K562 (cell line): ENCODE data around the gene CRADD. TPM values are rescaled to one million over a fixed set of nuclear protein-coding genes. Genes with fewer than 3 reads are reported as not detected.

Experiments used
- ATAC-seq: fragments of 200-7000 bp; cut with Tn5 transposase; 3 replicates; pipeline ENCODE4 v1.9.1; 2020; ENCODE audit warnings: moderate library complexity
- BruUV-seq: library from RNA; stranded (reverse); fragments of 400-500 nt; replicated peaks from 2 replicates; lab custom pipeline; 2021; lab: Mats Ljungman, UMichigan
- CTCF ChIA-PET: fragments of 300-600 bp; formaldehyde crosslinking; extraction: SDS; loops from one replicate; lab custom pipeline; 2021; ENCODE audit warnings: low intra/inter-chr PET ratio; lab: Yijun Ruan, JAX
- POLR2A ChIA-PET: fragments of 300-600, 350-650 bp; sonication (Branson Sonifier 250); formaldehyde crosslinking; extraction: SDS; loops from one replicate; lab custom pipeline; 2021; ENCODE audit warnings: antibody characterized with exemption, inconsistent platforms; lab: Yijun Ruan, JAX
- DNase-seq, 4 experiments: peaks; one replicate each; pipeline versions ENCODE4 v3.0.0 to v3.0.0-alpha.2; 2011 to 2018; ENCODE audit warnings: low spot score in 3 of 4, mixed read lengths in 3 of 4; ENCODE audit errors: extremely low read depth in 1 of 4
- FAIRE-seq: peaks from 2 replicates; lab custom pipeline; 2011; peaks lifted over from hg19 to GRCh38; lab: Jason Lieb, UNC
- H2AFZ ChIP-seq: 2 replicates; pipeline ENCODE4 v1.6.0; 2011; ENCODE audit warnings: low read depth, low read length, control low read depth, inconsistent platforms
- H3K27ac ChIP-seq: fragments of 200-600 bp; 3 replicates; pipeline ENCODE4 v1.8.0; 2011; ENCODE audit warnings: low read depth, mild to moderate bottlenecking, control low read depth, inconsistent platforms, low read length, moderate library complexity, mixed read lengths; ENCODE audit errors: extremely low read depth
- H3K27me3 ChIP-seq, 2 experiments: fragments of 300-600 bp in 1 of 2; 2 replicates in 1 of 2; 3 replicates in 1 of 2; pipeline versions ENCODE4 v1.6.0 to v1.8.0; 2011; ENCODE audit warnings: inconsistent platforms in 2 of 2, low read length in 2 of 2, mild to moderate bottlenecking in 1 of 2, mixed read lengths in 1 of 2, moderate library complexity in 1 of 2; ENCODE audit not compliant: control insufficient read depth in 2 of 2, insufficient read depth in 2 of 2
- H3K36me3 ChIP-seq: fragments of 300-600 bp; 3 replicates; pipeline ENCODE4 v1.8.0; 2011; ENCODE audit warnings: mild to moderate bottlenecking, low read length, inconsistent platforms; ENCODE audit not compliant: control insufficient read depth, insufficient read depth
- H3K4me1 ChIP-seq, 2 experiments: fragments of 200-600 bp in 1 of 2; replicated peaks in 1 of 2; 2 replicates in 1 of 2; 3 replicates in 1 of 2; pipeline versions ENCODE4 v1.5.1 to v1.8.0; 2011; ENCODE audit warnings: inconsistent platforms in 2 of 2, low read length in 2 of 2, mild to moderate bottlenecking in 1 of 2, mixed read lengths in 1 of 2, moderate library complexity in 1 of 2; ENCODE audit not compliant: control insufficient read depth in 2 of 2, insufficient read depth in 2 of 2
- H3K4me2 ChIP-seq: 2 replicates; pipeline ENCODE4 v1.6.1; 2011; ENCODE audit warnings: low read length, control low read depth, inconsistent platforms, mixed read lengths; ENCODE audit not compliant: insufficient read depth
- H3K4me3 ChIP-seq: fragments of 200-600 bp; sonication (generic), shearing (Covaris generic); 2 replicates; pipeline ENCODE4 v1.5.1; 2016; ENCODE audit warnings: control low read depth, inconsistent platforms
- H3K79me2 ChIP-seq: fragments of 200-600 bp; 3 replicates; pipeline ENCODE4 v1.8.0; 2011; ENCODE audit warnings: low read length, inconsistent platforms; ENCODE audit not compliant: control insufficient read depth, insufficient read depth
- H3K9ac ChIP-seq, 2 experiments: 2 replicates each; pipeline versions ENCODE4 v1.6.0 to v1.6.1; 2011; ENCODE audit warnings: low read depth in 2 of 2, low read length in 2 of 2, control low read depth in 1 of 2, inconsistent platforms in 1 of 2, mild to moderate bottlenecking in 1 of 2, mixed read lengths in 1 of 2; ENCODE audit not compliant: insufficient read depth in 1 of 2
- H3K9me1 ChIP-seq: one replicate; pipeline ENCODE4 v1.6.0; 2011; ENCODE audit warnings: inconsistent platforms, mild to moderate bottlenecking, low read length, moderate library complexity; ENCODE audit not compliant: control insufficient read depth, insufficient read depth
- H3K9me3 ChIP-seq: replicated peaks from 2 replicates; pipeline ENCODE4 v1.5.1; 2011; ENCODE audit warnings: low read depth, low read length, inconsistent platforms; ENCODE audit not compliant: control insufficient read depth, insufficient read depth
- H4K20me1 ChIP-seq: replicated peaks from 2 replicates; pipeline ENCODE4 v1.6.1; 2011; ENCODE audit warnings: low read length, inconsistent platforms, mixed read lengths; ENCODE audit not compliant: control insufficient read depth, insufficient read depth
- CHD2 ChIP-seq: IDR thresholded peaks from 2 replicates; pipeline ENCODE4 v1.6.1; 2011; ENCODE audit warnings: low read depth, low read length
- NFATC3 ChIP-seq: fragments of 450-650 bp; IDR thresholded peaks from 2 replicates; pipeline ENCODE4 v1.6.1; 2017; ENCODE audit warnings: mild to moderate bottlenecking
- PCBP1 ChIP-seq: fragments of 200-400 bp; formaldehyde crosslinking; IDR thresholded peaks from 2 replicates; pipeline ENCODE4 v1.6.1; 2018; ENCODE audit warnings: mild to moderate bottlenecking, low read depth, low read length; ENCODE audit not compliant: poor library complexity, severe bottlenecking
- PTBP1 ChIP-seq: fragments of 200-400 bp; formaldehyde crosslinking; IDR thresholded peaks from 2 replicates; pipeline ENCODE4 v1.6.1; 2017; ENCODE audit warnings: low read depth, low read length
- PTTG1 ChIP-seq: fragments of 450-650 bp; IDR thresholded peaks from 2 replicates; pipeline ENCODE4 v1.6.1; 2016; ENCODE audit warnings: low read depth, mild to moderate bottlenecking, missing genetic modification characterization, missing compliant biosample characterization
- PURB ChIP-seq: sonication (generic); formaldehyde crosslinking; IDR thresholded peaks from 2 replicates; pipeline ENCODE4 v1.9.0; 2021; ENCODE audit warnings: low read depth, mild to moderate bottlenecking, missing genetic modification reagents
- SMAD1 ChIP-seq: fragments of 150-350 bp; IDR thresholded peaks from 2 replicates; pipeline ENCODE4 v1.6.1; 2014; ENCODE audit warnings: low read length, low read depth; ENCODE audit not compliant: partially characterized antibody
- SPI1 ChIP-seq: IDR thresholded peaks from 2 replicates; pipeline ENCODE4 v1.6.1; 2011; ENCODE audit warnings: low read depth, low read length, control low read depth, borderline replicate concordance
- TAF9B ChIP-seq: fragments of 450-650 bp; IDR thresholded peaks from 2 replicates; pipeline ENCODE4 v1.6.1; 2018; ENCODE audit warnings: mild to moderate bottlenecking; ENCODE audit not compliant: partially characterized antibody
- ZNF354B ChIP-seq: fragments of 250-450 bp; sonication (Bioruptor Pico); IDR thresholded peaks from 2 replicates; pipeline ENCODE4 v1.4.0; 2020
- WGBS: fragments of 100-300 bp; shearing (Covaris generic); methylation state at CpG from one replicate; pipeline ENCODE4 v1.1.6; 2016; ENCODE audit warnings: low coverage, mixed read lengths; ENCODE audit not compliant: insufficient coverage; ENCODE audit errors: missing lambda C conversion rate; 5-methylcytosine and 5-hydroxymethylcytosine counted together
- in situ Hi-C: fragments of 300-500 bp; cut with MboI; formaldehyde crosslinking; loops from 4 replicates; pipeline ENCODE4 v1.15.0; 2018; ENCODE audit warnings: inconsistent platforms, mixed read lengths
- intact Hi-C: fragments of 100-400 bp; cut with micrococcal nuclease; formaldehyde crosslinking; loops from 2 replicates; pipeline ENCODE4 v1.14.2; 2022
- polyA plus RNA-seq, 8 experiments: library from polyadenylated mRNA; depleted of rRNA in 4 of 8; stranded (reverse) in 5 of 8; unstranded in 3 of 8; fragments of >200 nt; fragmentation: Nextera tagmentation in 2 of 8; fragmentation: Illumina TruSeq in 1 of 8; extraction: Ambion mirVana in 2 of 8; extraction: Trizol in 1 of 8; gene quantifications; 2 replicates each; pipeline versions ENCODE4 v1.2.1 to v1.2.3, GENCODE V29; 2011 to 2014; ENCODE audit warnings: inconsistent platforms in 1 of 8, missing spikeins in 1 of 8
- total RNA-seq, 7 experiments: library from RNA; depleted of rRNA in 6 of 7; stranded (reverse); fragments of >200 nt in 6 of 7; fragmentation: Illumina TruSeq in 2 of 7; extraction: Trizol in 2 of 7; gene quantifications; 2 replicates each; pipeline versions ENCODE4 v1.2.1 to v1.2.3, GENCODE V29; 2011 to 2021; ENCODE audit warnings: low replicate concordance in 1 of 7
- TF ChIP-seq, protein P1 (sequence below): fragments of 450-650 bp; IDR thresholded peaks from 2 replicates; pipeline ENCODE4 v1.6.1; 2014; ENCODE audit warnings: low read depth, mild to moderate bottlenecking, moderate library complexity, borderline replicate concordance
- TF ChIP-seq, protein P2 (sequence below): fragments of 450-650 bp; formaldehyde crosslinking; IDR thresholded peaks from 2 replicates; pipeline ENCODE4 v1.4.0; 2020; ENCODE audit warnings: mild to moderate bottlenecking

The CRADD gene
- total and polyA plus RNA-seq, 9 of the 15 experiments (the other 6 are each of a cell fraction or from before 2014, with no cell fraction given): 20.5 to 41.1 (median 25.9) TPM

DNA sequence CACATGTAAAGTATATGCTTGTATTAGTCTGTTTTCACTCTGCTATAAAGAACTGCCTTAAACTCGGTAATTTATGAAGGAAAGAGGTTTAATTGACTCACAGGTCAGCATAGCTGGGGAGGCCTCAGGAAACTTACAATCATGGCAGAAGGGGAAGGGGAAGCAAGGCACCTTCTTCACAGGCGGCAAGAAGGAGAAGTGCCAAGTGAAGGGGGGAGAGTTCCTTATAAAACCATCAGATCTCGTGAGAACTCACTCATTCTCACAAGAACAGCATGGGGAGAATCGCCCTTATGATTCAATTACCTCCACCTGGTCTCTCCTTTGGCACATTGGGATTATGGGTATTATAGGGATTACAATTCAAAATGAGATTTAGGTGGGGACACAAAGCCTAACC lies 241.7 kb downstream of the CRADD start:
- Histone ChIP-seq H3K4me1 (peaks cover 4 to 14% of the 10 kb centered on the region in 2 experiments), H3K79me2 (no peaks in the 10 kb centered on the region), H2AFZ (no peak overlapping the region), H3K9me1 (no peaks in the 10 kb centered on the region), H3K9me3 (no peaks in the 10 kb centered on the region), H3K27ac (no peak overlapping the region), H3K9ac (no peak overlapping the region), H3K36me3 (no peaks in the 10 kb centered on the region), H3K27me3 (no peaks in the 10 kb centered on the region), H3K4me2 (no peak overlapping the region), H3K4me3 (no peak overlapping the region), H4K20me1 (no peaks in the 10 kb centered on the region)
- no peak for FAIRE-seq
- 24% methylated on average over 4 of the region's 4 CpGs for WGBS
- in situ Hi-C loops (no loop called here), intact Hi-C loops (no loop called here)
- no peak for TF ChIP-seq PURB (CRISPR knock-in tag)
- no peak for TF ChIP-seq SMAD1
- no peak for TF ChIP-seq PTTG1 (tag)
- 0 out of 2 replicates have a peak, but pooled peaks have one; percentile 23 for TF ChIP-seq CHD2
- no peak for TF ChIP-seq NFATC3
- no peak for TF ChIP-seq ZNF354B (CRISPR knock-in tag)
- TF ChIP-seq SPI1: 0 out of 2 replicates have a peak, but pooled peaks have one; percentile 7
- no TSS peak for BruUV-seq
- POLR2A ChIA-PET: interaction anchor here (1.0 kb wide), 1 partner anchor 10 kb away, joined by 3 read pairs; no protein-coding TSS in a partner anchor
- CTCF ChIA-PET: no interaction called here
- DNase-seq: no peak
- ATAC-seq: no peak

DNA sequence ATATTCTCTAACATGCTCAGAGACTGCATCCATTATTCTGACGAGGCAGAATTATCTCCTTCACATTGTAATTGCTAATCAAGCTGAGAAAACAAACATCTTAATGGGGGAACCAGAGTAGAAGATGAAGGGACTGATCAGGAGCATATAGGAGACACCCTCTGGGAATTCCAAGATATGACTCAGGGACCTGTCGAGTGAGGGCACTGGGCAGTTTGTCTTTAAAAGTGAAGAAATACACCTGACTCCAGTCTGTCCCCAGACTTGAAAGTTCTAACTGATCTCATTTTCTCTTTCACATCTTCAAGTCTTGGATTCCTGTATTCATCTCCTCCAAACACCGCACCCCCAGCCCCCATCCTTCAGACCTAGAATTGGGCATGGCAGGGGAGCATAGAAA lies 244.3 kb downstream of the CRADD start:
- Histone ChIP-seq H3K79me2 (no peaks in the 10 kb centered on the region), H3K4me3 (no peak overlapping the region), H3K27me3 (no peaks in the 10 kb centered on the region), H2AFZ (no peak overlapping the region), H4K20me1 (no peaks in the 10 kb centered on the region), H3K9me1 (no peaks in the 10 kb centered on the region), H3K4me2 (no peak overlapping the region), H3K9me3 (no peaks in the 10 kb centered on the region), H3K36me3 (no peaks in the 10 kb centered on the region), H3K9ac (no peak overlapping the region), H3K4me1 (peaks cover 4 to 14% of the 10 kb centered on the region in 2 experiments), H3K27ac (no peak overlapping the region)
- no peak for FAIRE-seq
- no peak for DNase-seq
- intact Hi-C loops (no loop called here), in situ Hi-C loops (no loop called here)
- 21% methylated on average over 3 of the region's 3 CpGs for WGBS
- no TSS peak for BruUV-seq
- CTCF ChIA-PET: no interaction called here
- ATAC-seq: no peak
- POLR2A ChIA-PET: interaction anchor here (0.6 kb wide), 1 partner anchor 347 kb away, joined by 4 read pairs; no protein-coding TSS in a partner anchor
- TF ChIP-seq TAF9B: no peak
- TF ChIP-seq, protein P1, sequence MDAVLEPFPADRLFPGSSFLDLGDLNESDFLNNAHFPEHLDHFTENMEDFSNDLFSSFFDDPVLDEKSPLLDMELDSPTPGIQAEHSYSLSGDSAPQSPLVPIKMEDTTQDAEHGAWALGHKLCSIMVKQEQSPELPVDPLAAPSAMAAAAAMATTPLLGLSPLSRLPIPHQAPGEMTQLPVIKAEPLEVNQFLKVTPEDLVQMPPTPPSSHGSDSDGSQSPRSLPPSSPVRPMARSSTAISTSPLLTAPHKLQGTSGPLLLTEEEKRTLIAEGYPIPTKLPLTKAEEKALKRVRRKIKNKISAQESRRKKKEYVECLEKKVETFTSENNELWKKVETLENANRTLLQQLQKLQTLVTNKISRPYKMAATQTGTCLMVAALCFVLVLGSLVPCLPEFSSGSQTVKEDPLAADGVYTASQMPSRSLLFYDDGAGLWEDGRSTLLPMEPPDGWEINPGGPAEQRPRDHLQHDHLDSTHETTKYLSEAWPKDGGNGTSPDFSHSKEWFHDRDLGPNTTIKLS: no peak
- no peak for TF ChIP-seq PCBP1
- TF ChIP-seq, protein P2, sequence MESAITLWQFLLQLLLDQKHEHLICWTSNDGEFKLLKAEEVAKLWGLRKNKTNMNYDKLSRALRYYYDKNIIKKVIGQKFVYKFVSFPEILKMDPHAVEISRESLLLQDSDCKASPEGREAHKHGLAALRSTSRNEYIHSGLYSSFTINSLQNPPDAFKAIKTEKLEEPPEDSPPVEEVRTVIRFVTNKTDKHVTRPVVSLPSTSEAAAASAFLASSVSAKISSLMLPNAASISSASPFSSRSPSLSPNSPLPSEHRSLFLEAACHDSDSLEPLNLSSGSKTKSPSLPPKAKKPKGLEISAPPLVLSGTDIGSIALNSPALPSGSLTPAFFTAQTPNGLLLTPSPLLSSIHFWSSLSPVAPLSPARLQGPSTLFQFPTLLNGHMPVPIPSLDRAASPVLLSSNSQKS (CRISPR knock-in tag): no peak
- TF ChIP-seq PTBP1: no peak
